Measurements from ENCODE around the gene MINAR1.
"Not testable (repeated sequence)": the region's sequence is repeated elsewhere in the genome, so short reads cannot be mapped to it uniquely, and the experiment has no call there.

MINAR1 gene

DNA sequence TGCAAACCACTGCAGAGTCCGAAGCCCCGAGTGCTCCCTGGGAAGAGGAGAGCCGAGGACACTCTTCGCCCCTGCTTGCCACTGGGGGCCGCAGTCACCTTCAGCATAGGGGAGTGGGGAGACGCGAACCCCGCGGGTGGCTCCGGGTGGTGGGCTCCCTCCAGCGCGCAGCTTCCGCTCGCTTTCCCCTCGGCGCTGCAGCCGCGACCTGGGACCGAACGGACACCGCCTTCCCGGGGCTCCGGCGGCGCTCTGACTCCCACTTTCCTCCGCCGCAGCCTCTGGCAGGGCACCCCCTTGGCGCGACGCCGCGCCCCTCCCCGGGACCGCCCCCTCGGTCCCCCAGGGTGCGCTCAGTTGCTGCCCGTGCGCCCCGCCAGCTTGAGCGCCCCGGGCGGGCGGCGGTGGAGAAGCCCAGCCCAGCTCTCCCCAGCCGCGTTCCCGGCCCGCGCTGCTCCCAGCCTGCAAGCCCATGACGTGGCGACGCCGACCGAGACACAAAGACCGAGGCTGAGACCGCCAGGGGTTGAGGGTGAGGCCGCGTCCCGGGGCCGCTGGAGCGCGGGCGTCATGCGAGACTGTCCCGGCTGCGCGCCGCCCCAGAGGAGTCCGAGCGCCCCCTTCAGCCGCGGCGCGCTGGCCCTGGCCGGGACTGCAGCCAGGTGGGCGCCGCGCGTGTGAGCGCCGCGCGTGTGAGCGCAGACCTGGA is at the start of gene MINAR1:
Gene MINAR1, plus strand, starts transcription at position 701 of the 709 bp plus-strand sequence. CDS start 23,812 bp downstream, outside the sequence.
- DNase-seq (ENCODE audit: low spot score): peak; percentile 69
- peak; percentile 5 for FAIRE-seq

DNA sequence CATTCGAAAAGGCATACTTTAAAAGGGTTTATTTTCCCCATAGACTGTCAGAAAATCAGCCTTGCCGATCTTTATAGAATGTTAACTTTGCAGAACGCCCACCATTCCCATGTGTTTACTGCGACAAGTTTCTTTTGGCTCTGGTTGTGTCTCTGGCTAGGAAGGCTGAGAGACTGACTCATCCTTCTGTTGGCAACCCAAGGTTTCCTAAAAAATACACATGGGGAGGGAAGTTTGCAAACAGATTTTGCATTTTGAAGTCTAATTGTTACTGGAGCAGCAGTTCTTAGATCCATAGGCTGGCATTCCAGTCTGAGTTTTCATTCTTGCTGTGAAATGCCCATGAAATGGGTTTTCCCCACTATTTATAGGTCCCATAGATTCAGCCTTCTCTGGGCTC is 37.9 kb upstream of the MINAR1 start:
- no peak for DNase-seq (ENCODE audit: low spot score)
- no peak for FAIRE-seq

DNA sequence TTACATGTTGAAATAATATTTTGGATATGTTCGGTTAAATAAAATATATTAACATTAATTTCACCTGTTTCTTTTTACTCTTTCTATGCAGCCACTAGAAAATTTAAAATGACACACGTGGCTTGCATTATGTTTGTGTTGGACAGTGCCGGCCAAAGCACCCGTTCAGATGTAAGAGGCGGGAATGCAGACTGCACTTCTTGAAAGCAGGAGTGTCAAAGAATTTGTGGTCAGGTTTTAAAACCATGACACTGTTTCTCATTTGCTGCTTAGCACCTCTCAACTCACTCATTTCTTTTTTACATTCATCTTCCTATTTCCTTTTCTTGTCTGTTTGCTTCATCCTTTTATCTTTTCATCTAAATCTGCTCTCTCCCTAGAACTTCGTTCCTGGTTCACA is 35.3 kb upstream of the MINAR1 start:
- DNase-seq (ENCODE audit: low spot score) (no peak), FAIRE-seq (no peak)

GRCh38 chr15:79397269-79397910 is 34.7 kb upstream of the MINAR1 start:
- FAIRE-seq (no peak), DNase-seq (ENCODE audit: low spot score) (no peak)

- DNase-seq (ENCODE audit: low spot score) (no peak), FAIRE-seq (no peak)
These were observed 32.5 kb upstream of the MINAR1 start for GRCh38 chr15:79399606-79400005.

DNA sequence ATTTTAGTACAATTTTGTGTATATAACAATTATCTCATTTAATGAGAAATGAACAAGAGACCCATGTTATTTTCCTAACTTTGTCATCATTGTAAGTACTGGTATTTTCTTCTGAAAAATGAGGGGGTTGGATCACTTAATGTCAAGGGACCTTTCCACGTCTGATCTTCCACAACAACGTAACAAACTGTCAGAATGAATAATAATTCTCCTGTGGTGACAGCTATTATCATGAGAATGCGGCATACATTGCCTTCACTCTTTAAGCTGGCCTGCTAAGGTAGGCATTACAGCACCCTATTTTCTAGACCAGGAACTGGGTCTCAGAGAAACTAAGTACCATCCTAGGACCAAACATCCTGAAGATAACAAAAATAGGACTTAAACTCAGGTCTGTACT is 31.5 kb upstream of the MINAR1 start:
- FAIRE-seq (no peak), DNase-seq (ENCODE audit: low spot score) (no peak)

GRCh38 chr15:79401301-79401700 is 30.8 kb upstream of the MINAR1 start:
- DNase-seq (ENCODE audit: low spot score) (no peak), FAIRE-seq (no peak)

- DNase-seq (ENCODE audit: low spot score) (no peak), FAIRE-seq (no peak)
These were observed 30.0 kb upstream of the MINAR1 start for GRCh38 chr15:79402136-79402535.

- no peak for FAIRE-seq
These were observed 28.6 kb upstream of the MINAR1 start for GRCh38 chr15:79403501-79403900.

DNA sequence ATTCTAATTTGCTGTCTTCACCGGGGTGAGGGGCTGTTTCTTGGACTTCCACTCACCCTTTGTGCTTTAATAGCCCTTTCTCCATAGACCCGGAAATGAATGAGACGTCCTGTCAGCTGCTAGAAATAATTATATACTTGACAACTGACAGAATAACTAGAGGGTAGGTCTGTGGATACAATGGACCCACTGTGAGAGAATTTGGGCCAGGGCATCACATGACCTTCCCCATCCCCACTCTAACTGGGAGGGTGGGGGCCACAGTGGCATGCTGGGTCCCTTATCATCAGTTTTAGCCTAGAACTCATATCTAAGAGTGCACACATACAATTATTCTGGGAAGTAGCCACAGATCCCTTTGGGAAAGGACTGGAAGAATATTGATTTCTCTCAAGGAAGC is 25.9 kb upstream of the MINAR1 start:
- no peak for FAIRE-seq

More at GRCh38 chr15:79403501-79403900, 28.6 kb upstream of the MINAR1 start:
- no peak for DNase-seq (ENCODE audit: low spot score)

DNA sequence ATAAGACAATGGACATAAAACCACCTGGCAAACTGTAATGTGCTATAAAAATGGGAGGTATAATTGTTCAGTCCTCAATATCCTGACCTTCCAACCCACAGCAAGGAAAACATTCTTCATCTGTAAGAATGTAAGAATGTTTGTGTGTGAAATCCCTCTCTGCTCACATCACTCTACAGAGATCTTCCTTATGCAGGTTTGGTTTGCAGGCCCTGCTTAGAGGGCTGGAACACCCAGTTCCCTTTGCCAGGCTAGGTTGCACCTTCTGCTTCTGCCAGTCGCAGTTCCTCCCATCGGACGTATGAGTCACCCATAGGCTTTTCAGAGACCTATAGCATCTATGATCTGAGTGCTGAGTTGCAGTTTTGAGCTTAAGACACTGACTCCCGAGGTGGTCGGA is 24.1 kb upstream of the MINAR1 start:
- FAIRE-seq: no peak
- DNase-seq (ENCODE audit: low spot score): no peak

More for the DNA sequence above, 25.9 kb upstream of the MINAR1 start:
- DNase-seq (ENCODE audit: low spot score): no peak

DNA sequence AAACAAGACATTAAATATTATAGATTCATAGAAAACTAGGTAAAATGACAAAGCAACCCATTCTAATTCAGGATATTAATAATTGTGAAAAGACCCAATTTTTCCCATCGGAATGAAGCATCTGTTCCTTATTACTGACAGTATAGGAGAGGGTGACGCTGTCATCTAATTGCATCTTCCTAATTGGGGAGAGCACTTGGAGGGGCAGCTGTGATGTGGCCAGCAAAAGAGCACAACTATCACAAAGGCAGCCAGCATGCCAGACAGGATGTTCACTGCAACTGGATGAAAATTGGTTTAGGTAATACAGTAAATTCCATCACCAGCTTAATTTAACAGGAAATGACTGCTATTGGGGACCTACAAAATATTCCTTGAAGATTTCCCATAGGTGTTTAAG is 21.9 kb upstream of the MINAR1 start:
- DNase-seq (ENCODE audit: low spot score) (no peak), FAIRE-seq (no peak)

DNA sequence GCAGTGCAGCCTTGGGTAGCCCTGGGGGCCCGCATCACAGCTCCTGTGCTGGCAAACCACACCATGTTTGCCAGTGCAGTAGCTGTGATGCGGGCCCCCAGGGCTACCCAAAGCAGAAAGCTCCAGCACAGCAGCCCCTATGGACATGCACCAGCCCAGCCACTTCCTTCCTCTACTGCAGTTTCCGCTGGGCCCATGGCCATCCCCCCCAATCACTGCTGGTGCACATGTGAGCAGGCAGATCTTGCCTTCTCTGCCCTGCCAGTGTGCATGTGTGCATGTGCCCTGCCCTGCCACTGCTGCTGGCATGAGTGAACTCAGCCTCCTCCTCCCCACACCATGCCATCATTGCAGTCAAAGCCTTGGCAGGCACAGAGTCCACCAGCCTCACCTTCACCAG is 20.1 kb upstream of the MINAR1 start:
- FAIRE-seq: peak; percentile 32

GRCh38 chr15:79412429-79412828 is 19.7 kb upstream of the MINAR1 start:
- DNase-seq (ENCODE audit: low spot score) (no peak), FAIRE-seq (no peak)

More for the DNA sequence above, 20.1 kb upstream of the MINAR1 start:
- no peak for DNase-seq (ENCODE audit: low spot score)

- no peak for FAIRE-seq
- DNase-seq (ENCODE audit: low spot score): no peak
These were observed 15.3 kb upstream of the MINAR1 start for GRCh38 chr15:79416876-79417275.

DNA sequence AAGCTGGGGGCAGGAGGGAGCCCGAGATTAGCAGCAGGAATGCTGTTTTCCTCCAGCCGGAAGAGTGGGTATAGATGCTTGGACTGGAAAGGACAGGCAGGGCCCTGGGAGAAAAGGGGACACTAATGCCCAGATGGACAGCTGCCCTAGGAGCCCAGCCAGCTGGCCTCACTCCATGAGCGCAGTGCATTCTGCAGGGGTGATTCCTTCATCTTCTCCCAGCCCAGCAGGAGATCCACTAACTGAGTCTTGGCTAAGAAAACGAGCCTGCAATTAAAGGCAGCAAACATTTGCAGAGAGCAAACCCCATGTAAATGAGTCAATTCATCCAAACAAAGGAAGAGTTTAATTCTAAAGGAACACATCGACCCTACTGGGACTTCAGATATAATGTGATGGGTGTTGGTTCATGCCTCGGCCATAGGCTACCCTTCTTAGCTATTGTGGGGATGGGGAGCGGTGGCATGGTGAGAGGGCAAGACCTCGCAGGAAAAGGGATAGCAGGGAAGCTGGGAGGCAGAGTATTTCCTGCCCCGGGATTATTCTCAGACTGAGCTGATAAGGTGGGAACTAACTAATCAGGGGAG is 13.3 kb upstream of the MINAR1 start:
- DNase-seq (ENCODE audit: low spot score) (no peak), FAIRE-seq (no peak)

DNA sequence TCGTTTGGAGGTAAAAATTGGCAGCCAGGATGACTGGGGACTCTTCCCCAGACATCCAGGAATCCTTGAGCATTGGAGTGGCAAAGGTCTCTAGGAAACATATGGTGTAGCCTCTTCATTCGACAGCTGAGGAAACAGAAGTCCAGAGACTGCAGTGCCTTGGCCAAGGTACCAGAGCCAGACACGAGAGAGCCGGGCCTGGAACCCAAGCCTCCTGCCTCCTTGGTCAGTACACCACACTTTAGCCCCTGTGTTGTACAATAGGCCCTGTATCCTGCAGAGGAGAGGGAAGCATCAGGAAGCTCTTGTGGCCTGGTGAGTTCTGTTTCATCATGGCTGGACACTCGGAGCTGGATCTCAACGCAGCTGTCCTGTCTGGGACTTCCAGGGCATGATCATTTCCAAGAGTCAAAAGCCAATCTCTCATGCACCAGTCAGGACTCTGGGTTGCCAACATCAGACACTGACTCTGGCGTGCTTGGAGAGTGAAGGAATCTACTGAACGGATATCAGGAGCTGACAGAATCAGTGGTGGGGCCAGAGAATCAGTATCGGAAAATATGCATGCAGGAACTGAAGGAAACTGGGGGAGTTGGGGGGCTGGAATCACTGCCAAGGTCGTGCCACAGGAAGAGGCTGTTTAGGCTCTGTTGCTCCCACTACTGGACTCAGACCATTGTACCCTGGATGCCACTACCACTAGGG is 6.4 kb upstream of the MINAR1 start:
- no peak for DNase-seq (ENCODE audit: low spot score)
- no peak for FAIRE-seq

GRCh38 chr15:79426899-79427298 is 5.2 kb upstream of the MINAR1 start:
- DNase-seq (ENCODE audit: low spot score); FAIRE-seq: not testable (repeated sequence)

DNA sequence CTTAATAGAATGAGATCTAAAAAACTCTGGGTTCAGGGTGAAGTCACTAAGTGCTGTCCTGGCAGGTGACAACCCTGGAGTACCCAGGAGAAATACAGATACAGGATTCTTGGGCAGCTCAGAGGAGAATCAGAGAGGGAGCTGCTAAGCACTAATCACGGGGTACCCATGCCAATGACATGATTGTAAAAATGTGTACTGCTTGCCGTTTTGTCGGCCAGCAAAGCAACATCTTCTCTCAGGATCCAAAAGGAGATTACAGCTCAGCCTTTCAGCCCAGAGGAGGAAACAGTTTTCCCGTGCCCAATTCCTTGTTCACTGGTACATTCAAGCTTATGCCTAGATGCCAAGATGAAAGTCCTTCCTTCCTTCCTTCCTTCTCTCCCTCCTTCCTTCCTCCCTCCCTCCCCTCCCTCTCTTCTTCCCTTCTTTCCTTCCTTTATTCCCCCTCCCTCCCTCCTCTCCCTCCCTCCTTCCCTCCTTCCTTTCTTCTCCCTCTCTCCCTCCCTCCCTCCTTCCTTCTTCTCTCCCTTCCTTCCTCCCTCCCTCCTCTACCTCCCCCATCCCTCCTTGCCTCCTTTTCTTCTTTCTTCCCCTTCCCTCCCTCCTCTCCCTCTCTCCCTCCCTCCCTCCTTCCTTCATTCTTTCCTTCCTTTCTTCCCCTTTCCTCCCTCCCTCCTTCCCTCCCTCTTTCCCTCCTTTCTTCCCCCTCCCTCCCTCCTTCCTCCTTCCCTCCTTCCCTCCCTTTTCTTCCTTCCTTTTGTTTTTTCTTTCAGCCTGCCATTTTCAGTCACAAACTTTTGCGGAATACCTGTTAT is 4.1 kb upstream of the MINAR1 start:
- FAIRE-seq: peak; percentile 17
- no peak for DNase-seq (ENCODE audit: low spot score)

DNA sequence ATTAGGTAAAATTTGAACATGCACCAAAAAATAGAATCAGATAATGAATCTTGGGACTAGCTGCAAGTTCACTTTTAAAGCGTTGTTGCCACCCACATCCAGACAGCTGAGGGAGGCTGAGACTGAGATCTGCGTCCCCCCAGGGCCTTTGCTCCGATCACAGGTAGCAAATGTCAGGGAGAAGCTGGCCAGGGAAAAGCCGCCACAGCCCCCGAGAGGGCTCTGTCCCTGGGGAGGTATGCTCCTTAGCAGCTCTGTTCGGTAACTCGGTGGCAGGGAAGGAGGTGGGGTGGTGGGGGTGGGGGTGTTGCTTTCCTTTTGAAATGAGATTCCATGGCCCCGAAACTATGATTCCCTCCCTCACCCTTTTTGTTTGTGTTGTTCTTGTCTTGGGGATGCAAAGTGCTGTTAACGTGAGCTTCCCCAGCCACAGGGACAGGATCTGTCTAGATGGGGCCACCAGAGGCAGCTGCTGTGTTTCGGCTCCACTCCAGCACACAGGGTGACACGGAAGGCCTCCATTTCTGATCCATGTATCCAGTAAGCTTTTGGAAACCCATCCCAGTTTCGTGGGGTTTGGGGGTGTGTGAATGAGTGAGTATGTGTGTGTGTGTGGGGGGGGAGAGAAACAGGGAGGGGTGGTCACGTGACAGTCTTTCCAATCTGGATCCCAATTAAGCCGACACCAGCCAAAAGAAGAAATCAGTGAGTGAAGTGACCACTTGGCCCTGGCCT is 1.1 kb upstream of the MINAR1 start:
- FAIRE-seq: no peak
- peak; percentile 18 for DNase-seq (ENCODE audit: low spot score)

All from urothelium cell line (cell line).